Inferior parietal cortex (tissue), 1 donor: Measurements from ENCODE around the gene ZFP90.
"Not testable (repeated sequence)": the region's sequence is repeated elsewhere in the genome, so short reads cannot be mapped to it uniquely, and the experiment has no call there.

Experiments
- DNase-seq: peaks from one replicate; pipeline ENCODE4 v3.0.0-alpha.2; 2016; ENCODE audit errors: extremely low spot score

Gene ZFP90

GRCh38 chr16:68538880-68539701, at the start of gene ZFP90:
Gene ZFP90 (plus strand): TSS chr16:68539291. CDS start chr16:68539793, 502 bp downstream.
- DNase-seq: peak; percentile 87

DNA sequence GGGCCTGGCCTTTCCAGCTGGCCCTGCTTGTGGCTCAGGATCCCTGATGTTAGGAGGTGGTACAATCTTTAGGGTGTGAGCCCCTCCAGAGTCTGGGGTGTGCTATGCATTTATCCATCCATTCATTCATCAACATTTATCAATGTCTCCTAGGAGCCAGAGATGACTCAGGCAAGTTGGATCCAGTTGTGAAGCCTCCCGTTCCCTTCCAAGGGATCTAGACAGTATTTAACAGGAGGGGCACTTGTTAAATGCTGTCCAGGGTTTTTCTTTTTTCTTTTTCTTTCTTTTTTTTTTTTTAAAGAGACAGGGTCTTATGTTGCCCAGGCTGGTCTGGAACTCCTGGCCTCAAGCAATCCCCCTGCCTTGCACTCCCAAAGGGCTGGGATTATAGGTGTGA, 48.7 kb upstream of the ZFP90 start:
- no peak for DNase-seq

- DNase-seq: no peak
These were observed 48.1 kb upstream of the ZFP90 start for GRCh38 chr16:68490829-68491575.

DNA sequence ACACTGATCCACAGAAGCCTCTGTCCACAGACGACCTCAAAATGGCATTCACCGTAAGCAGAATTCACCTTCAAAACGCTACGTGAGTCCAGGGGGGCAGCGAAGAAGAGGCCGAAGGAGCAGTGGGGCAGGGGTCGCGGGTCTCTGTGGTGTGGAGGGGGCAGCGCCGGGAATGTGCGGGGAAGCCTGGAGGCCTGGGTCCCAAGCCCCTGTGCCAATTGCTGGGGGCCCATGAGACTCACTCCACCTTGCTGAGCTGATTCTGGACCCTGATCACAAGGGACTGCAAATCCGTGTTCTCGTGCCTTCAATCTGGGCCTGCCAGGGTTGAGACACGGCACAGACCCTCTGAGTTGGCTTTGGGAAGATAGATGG, 47.5 kb upstream of the ZFP90 start:
- DNase-seq: no peak

DNA sequence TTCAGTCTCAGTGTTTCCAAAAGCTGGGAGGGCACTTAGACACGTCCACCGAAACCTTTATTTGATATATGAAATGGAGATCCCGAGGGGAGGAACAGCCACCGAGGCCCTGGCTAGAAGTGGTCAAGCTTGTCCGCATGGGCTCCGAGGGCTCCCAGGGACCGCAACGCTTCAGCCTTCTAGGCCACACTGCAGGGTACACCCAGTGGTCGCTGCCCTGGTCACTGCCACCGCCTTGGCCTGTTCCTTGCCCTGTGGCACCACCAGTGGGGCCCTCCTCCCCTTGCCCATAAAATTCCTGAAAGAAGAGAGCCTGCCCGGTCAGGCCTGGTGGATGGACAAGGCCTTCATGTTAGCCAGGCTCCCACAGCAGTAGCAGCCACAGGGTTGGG, 46.9 kb upstream of the ZFP90 start:
- DNase-seq: no peak

GRCh38 chr16:68492543-68493411, 46.3 kb upstream of the ZFP90 start:
- DNase-seq: no peak

DNA sequence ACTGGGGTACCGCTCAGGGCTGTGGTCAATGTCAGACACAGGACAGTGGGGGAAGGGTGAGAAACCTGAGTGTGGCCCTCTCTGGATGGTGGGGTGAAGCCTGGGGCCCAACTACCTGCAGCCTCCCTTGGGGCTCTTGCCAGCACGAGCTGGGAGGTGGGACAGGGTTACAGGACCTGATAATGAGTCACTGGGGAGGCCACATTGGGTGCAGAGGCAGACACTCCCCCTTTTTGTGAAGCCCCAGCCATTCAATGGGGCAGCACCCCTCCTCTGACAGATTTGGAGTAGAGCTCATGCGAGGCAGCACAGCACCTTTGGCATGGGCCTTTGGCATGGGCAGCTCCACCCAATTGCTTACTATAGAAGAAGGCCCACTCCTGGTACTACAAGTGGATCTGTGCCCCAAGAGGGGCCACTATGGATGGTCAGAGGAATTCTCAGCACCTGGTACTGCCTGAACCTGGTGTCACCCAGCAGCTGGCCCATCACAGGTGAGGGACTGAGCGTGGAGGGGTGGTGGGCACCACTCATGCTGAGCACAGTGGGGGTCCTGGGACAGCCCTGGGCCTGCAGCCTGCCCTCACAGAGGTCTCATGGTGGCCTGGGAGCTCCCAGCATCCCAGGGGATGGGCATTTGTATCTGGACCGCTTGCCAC, 45.5 kb upstream of the ZFP90 start:
- DNase-seq: no peak

DNA sequence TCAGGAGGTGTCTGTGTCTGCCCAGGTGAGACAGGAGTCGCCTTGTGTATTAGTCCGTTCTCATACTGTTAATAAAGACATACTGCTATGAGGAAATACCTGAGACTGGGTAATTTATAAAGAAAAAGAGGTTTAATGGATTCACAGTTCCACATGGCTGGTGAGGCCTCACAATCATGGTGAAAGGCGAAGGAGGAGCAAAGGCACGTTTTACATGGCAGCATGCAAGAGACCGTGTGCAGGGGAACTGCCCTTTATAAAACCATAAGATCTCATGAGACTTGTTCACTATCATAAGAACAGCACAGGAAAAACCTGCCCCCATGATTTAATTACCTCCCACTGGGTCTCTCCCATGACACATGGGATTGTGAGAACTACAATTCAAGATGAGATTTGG, 44.8 kb upstream of the ZFP90 start:
- not testable (repeated sequence) for DNase-seq

GRCh38 chr16:68496689-68497088, 42.4 kb upstream of the ZFP90 start:
- no peak for DNase-seq

- no peak for DNase-seq
These were observed 40.1 kb upstream of the ZFP90 start for GRCh38 chr16:68499006-68499405.

- DNase-seq: no peak
These were observed 35.8 kb upstream of the ZFP90 start for GRCh38 chr16:68503334-68503733.

- no peak for DNase-seq
These were observed 35.0 kb upstream of the ZFP90 start for GRCh38 chr16:68504066-68504465.

GRCh38 chr16:68506331-68507053, 32.6 kb upstream of the ZFP90 start:
- DNase-seq: no peak

GRCh38 chr16:68508013-68508412, 31.1 kb upstream of the ZFP90 start:
- DNase-seq: no peak

DNA sequence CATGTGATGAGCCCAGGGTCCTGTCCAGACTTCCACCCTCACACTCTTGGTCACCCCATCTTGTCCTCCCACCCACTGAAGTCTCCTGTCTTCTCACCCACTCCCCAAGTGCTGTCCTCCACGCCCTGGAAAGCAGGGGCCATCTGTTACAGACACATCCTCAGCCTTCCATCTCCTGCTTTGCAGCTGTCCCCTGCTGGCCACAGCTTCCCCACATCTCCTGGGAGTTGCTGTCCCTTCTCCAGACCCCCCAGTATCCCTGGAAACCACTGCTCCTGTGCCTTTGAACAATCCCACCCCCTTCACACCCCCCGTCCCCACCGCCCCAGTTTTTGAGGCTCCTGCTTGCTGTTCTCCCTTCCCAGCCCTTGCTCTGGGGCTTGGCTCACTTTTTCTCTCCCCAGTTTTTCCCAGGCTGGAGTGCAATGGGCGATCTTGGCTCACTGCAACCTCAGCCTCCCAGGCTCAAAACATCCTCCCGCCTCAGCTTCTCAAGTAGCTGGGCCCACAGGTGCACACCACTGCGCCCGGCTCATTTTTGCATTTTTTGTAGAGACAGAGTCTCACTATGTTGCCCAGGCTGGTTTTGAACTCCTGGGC, 30.4 kb upstream of the ZFP90 start:
- no peak for DNase-seq

DNA sequence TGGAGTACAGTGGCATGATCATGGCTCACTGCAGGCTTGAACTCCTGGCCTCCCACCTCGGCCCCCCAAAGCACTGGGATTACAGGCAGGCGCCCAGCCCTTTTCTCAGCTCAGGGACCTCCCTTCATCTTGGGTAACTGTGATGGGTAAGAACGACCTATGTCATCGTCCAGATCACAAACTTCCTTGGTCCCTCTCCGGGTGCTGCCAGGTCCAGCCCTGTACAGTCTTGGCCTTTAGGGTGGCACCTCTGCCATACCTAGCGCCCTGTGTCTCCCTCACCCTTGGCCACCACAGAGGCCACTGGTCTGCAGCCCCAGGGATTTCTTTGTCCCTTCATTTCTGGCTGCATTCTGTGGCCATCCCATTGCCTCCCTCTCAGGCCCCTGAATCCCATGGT, 29.7 kb upstream of the ZFP90 start:
- no peak for DNase-seq

GRCh38 chr16:68510775-68511174, 28.3 kb upstream of the ZFP90 start:
- no peak for DNase-seq

- no peak for DNase-seq
These were observed 26.9 kb upstream of the ZFP90 start for GRCh38 chr16:68512183-68512582.

- no peak for DNase-seq
These were observed 26.3 kb upstream of the ZFP90 start for GRCh38 chr16:68512742-68513141.

GRCh38 chr16:68514511-68514910, 24.6 kb upstream of the ZFP90 start:
- no peak for DNase-seq
